Measurements from ENCODE around the gene F10. TPM values are rescaled to one million over a fixed set of nuclear protein-coding genes. Genes with fewer than 3 reads are reported as not detected.

The F10 gene
- total RNA-seq, 1 experiment from 2014 or later: 0.18 TPM

DNA sequence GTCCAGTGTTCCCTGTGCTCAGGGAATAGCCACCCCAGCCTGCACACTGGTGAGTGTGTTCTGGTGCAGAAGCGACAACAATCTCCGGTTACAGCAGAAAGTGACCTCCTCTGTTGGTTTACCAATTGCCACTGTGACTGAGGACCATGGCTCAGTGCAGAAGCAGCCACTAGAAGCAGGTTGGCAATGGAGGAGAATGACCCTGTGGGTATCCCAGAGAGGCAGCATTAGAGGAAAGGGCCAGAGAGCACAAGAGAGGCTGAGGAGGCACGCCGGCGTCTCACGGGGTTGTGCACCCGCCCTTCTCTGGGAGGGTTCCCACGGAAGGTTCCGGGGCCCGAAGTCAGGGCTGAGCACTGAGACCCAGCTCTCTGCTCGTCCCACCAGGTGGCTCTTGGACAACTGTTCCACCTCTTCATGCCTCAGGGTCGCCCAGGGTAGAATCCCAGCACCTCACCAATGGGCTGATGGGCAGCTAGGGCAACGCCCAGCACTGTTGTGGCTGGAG, 49.9 kb downstream of the F10 start:
- ChIA-PET CTCF (no interaction called here), POLR2A (interaction anchor here (1.0 kb wide), 1 partner anchor 14 kb away, joined by 3 read pairs; no protein-coding TSS in a partner anchor)
- no peak overlapping the region for H3K27ac ChIP-seq (ENCODE audit: low read length)
- BruUV-seq (replicated peaks): no TSS peak
- no peaks in the 10 kb centered on the region for H3K27me3 ChIP-seq (ENCODE audit: control insufficient read depth, insufficient read depth, low read length)
- no peak for DNase-seq (ENCODE audit: low read depth, low spot score)
- H3K4me1 ChIP-seq (ENCODE audit: control insufficient read depth, insufficient read depth, low read length): no peaks in the 10 kb centered on the region
- intact Hi-C loops (cut with micrococcal nuclease; ENCODE audit: unreplicated experiment) (no loop called here), in situ Hi-C loops (cut with HindIII; ENCODE audit: low pct_unique_long_range_greater_than_20kb, low sequenced_read_pairs) (no loop called here)
- H3K36me3 ChIP-seq (ENCODE audit: control insufficient read depth, insufficient read depth, low read length): no peaks in the 10 kb centered on the region; the same call in 1 of the 2 replicates
- no peaks in the 10 kb centered on the region for H3K9me3 ChIP-seq (ENCODE audit: control insufficient read depth, insufficient read depth, low read depth, low read length)
- no peak overlapping the region for H3K4me3 ChIP-seq (ENCODE audit: low read depth in 2 of 2, low read length in 2 of 2)
- no peak for ATAC-seq
- TF ChIP-seq SIN3A (IDR thresholded peaks at IDR 0.05; ENCODE audit: borderline replicate concordance, insufficient read depth, low read depth, low read length): no peak
- TF ChIP-seq POLR2AphosphoS5 (IDR thresholded peaks at IDR 0.05; ENCODE audit: low read depth, low read length): no peak
- TF ChIP-seq, protein P1, sequence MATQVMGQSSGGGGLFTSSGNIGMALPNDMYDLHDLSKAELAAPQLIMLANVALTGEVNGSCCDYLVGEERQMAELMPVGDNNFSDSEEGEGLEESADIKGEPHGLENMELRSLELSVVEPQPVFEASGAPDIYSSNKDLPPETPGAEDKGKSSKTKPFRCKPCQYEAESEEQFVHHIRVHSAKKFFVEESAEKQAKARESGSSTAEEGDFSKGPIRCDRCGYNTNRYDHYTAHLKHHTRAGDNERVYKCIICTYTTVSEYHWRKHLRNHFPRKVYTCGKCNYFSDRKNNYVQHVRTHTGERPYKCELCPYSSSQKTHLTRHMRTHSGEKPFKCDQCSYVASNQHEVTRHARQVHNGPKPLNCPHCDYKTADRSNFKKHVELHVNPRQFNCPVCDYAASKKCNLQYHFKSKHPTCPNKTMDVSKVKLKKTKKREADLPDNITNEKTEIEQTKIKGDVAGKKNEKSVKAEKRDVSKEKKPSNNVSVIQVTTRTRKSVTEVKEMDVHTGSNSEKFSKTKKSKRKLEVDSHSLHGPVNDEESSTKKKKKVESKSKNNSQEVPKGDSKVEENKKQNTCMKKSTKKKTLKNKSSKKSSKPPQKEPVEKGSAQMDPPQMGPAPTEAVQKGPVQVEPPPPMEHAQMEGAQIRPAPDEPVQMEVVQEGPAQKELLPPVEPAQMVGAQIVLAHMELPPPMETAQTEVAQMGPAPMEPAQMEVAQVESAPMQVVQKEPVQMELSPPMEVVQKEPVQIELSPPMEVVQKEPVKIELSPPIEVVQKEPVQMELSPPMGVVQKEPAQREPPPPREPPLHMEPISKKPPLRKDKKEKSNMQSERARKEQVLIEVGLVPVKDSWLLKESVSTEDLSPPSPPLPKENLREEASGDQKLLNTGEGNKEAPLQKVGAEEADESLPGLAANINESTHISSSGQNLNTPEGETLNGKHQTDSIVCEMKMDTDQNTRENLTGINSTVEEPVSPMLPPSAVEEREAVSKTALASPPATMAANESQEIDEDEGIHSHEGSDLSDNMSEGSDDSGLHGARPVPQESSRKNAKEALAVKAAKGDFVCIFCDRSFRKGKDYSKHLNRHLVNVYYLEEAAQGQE (IDR thresholded peaks at IDR 0.05; ENCODE audit: insufficient read depth in 1 of 2, low read depth in 2 of 2, low read length in 1 of 2): no peak
- TF ChIP-seq TCF7L2 (IDR thresholded peaks at IDR 0.05; ENCODE audit: low read depth, low read length): no peak
- TF ChIP-seq, protein P2, sequence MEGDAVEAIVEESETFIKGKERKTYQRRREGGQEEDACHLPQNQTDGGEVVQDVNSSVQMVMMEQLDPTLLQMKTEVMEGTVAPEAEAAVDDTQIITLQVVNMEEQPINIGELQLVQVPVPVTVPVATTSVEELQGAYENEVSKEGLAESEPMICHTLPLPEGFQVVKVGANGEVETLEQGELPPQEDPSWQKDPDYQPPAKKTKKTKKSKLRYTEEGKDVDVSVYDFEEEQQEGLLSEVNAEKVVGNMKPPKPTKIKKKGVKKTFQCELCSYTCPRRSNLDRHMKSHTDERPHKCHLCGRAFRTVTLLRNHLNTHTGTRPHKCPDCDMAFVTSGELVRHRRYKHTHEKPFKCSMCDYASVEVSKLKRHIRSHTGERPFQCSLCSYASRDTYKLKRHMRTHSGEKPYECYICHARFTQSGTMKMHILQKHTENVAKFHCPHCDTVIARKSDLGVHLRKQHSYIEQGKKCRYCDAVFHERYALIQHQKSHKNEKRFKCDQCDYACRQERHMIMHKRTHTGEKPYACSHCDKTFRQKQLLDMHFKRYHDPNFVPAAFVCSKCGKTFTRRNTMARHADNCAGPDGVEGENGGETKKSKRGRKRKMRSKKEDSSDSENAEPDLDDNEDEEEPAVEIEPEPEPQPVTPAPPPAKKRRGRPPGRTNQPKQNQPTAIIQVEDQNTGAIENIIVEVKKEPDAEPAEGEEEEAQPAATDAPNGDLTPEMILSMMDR (IDR thresholded peaks at IDR 0.05): no peak

DNA sequence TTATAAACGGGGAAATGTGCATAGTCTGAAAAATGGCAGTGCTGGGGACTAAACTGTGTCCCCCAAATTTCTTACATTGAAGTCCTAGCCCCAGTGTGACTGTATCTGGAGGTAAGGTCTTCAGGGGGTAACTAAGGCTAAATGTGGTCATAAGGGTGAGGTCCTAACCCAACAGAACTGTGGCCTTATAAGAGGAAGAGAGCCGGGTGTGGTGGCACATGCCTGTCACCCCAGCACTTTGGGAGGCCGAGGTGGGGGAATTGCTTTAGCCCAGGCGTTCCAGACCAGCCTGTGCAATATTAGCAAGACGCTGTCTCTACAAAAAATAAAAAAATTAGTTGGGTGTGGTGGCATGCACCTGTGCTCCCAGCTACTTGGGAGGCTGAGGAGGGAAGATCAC, 53.7 kb downstream of the F10 start:
- H3K4me1 ChIP-seq (ENCODE audit: control insufficient read depth, insufficient read depth, low read length): no peaks in the 10 kb centered on the region
- POLR2A ChIA-PET: no interaction called here
- DNase-seq (ENCODE audit: low read depth, low spot score): no peak
- intact Hi-C loops (cut with micrococcal nuclease; ENCODE audit: unreplicated experiment): no loop called here
- BruUV-seq (replicated peaks): no TSS peak
- in situ Hi-C loops (cut with HindIII; ENCODE audit: low pct_unique_long_range_greater_than_20kb, low sequenced_read_pairs): no loop called here
- no peaks in the 10 kb centered on the region for H3K27me3 ChIP-seq (ENCODE audit: control insufficient read depth, insufficient read depth, low read length)
- CTCF ChIA-PET: interaction anchor here (0.6 kb wide), 1 partner anchor 18 kb away, joined by 3 read pairs; no protein-coding TSS in a partner anchor
- peaks cover 7% of the 10 kb centered on the region for H3K36me3 ChIP-seq (ENCODE audit: control insufficient read depth, insufficient read depth, low read length)
- H3K27ac ChIP-seq (ENCODE audit: low read length): no peak overlapping the region
- no peak for ATAC-seq
- H3K9me3 ChIP-seq (ENCODE audit: control insufficient read depth, insufficient read depth, low read depth, low read length): no peaks in the 10 kb centered on the region
- TF ChIP-seq, protein P1 (IDR thresholded peaks at IDR 0.05; ENCODE audit: insufficient read depth in 1 of 2, low read depth in 2 of 2, low read length in 1 of 2): no peak
- TF ChIP-seq TCF7L2 (IDR thresholded peaks at IDR 0.05; ENCODE audit: low read depth, low read length): no peak
- TF ChIP-seq, protein P2 (IDR thresholded peaks at IDR 0.05): no peak
- no peak for TF ChIP-seq POLR2AphosphoS5 (IDR thresholded peaks at IDR 0.05; ENCODE audit: low read depth, low read length)
- TF ChIP-seq SIN3A (IDR thresholded peaks at IDR 0.05; ENCODE audit: borderline replicate concordance, insufficient read depth, low read depth, low read length): no peak
- H3K4me3 ChIP-seq (ENCODE audit: low read depth in 2 of 2, low read length in 2 of 2): no peak overlapping the region

Data from Panc1 (cell line).